NCI-H226 (cell line): ENCODE data around the gene DAB1.
A peak's percentile ranks its signal among the peaks of the same experiment; 100 is the strongest.

ENCODE experiments used
- DNase-seq: peaks from one replicate; pipeline ENCODE4 v3.0.0-alpha.2; 2015

Gene DAB1

GRCh38 chr1:57157818-57158603 is 265.8 kb downstream of the DAB1 start:
- no peak for DNase-seq

DNA sequence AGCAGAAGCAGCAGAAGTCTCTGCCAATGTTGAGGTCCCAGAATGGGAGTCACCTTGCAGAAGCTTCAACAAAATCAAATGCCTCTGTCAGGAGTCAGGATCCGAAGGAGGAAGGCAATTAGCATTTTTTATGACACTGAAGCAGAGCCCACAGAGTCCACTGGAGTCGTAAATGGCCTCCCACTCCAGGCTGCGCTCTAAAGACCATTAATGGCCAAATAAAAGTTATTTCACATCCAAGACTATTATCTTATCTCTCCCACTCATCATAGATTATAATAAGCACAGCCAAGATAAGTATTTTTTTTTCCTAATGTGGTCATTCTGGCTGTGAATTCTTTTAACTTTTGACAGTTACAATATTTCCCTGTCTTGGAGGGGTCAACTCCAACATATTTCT is 267.0 kb downstream of the DAB1 start:
- DNase-seq, result no peak

DNA sequence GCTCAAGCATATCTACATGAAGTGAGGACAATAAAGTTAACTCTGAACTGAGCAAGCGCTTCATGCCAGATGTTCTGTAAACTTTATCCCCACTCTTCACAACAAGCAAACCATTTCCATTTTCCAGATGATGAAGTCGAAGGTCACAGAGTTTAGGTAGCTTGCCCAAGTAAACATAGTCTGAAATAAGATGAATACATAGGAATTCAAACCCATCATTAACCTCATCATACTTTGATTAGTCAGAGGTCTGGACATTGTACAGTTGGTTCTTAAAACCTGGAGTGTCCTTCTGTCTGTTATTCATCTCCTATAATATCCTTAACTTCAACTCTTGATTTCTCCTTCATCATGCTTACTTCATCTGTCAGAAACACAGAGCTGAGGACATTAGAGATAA is 277.8 kb downstream of the DAB1 start:
- DNase-seq, result no peak

DNA sequence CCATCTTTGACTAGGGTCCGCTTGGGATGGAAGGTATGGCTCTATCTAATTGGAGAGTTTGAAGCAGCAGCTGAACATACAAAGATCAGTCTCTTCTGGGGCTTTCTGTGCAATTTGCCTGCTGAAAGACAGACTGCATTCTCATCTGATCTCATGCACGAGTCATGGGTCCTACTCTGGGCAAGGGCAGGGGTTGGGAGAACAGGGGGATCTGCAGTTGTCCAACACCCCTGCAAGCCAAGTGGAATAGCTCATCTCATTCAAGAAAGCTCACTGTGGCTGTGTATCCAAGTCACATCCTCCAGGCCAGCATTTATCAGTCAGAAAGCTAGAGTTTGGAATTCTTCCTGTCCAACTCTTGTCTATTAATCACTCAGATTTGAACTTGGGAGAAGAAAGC is 280.9 kb downstream of the DAB1 start:
- peak; percentile 56 for DNase-seq

GRCh38 chr1:57142169-57142568 is 281.7 kb downstream of the DAB1 start:
- DNase-seq, result no peak

GRCh38 chr1:57138432-57139078 is 285.3 kb downstream of the DAB1 start:
- no peak for DNase-seq

- DNase-seq, result no peak
Measured at GRCh38 chr1:57137980-57138379, 285.9 kb downstream of the DAB1 start.

GRCh38 chr1:57134803-57135202 is 289.1 kb downstream of the DAB1 start:
- DNase-seq, result no peak

DNA sequence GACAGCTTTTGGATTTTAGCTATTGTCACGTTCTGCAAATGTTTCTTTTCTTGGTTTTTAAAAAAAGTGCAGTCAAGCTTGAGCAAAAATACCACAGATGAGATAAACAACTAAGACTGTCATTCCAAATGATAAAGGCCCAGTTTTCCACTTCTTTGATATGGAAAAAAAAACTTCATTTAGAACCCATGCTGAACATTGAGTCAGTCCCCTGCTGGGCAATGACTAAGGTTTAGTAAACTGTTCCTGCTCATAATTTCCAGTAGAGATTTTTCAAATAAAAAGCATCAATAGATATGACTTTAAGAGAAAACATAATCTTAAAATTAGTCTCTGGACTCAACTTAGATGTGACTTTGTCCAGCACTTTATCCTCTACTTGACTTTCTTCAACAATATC is 290.2 kb downstream of the DAB1 start:
- peak; percentile 28 for DNase-seq

DNA sequence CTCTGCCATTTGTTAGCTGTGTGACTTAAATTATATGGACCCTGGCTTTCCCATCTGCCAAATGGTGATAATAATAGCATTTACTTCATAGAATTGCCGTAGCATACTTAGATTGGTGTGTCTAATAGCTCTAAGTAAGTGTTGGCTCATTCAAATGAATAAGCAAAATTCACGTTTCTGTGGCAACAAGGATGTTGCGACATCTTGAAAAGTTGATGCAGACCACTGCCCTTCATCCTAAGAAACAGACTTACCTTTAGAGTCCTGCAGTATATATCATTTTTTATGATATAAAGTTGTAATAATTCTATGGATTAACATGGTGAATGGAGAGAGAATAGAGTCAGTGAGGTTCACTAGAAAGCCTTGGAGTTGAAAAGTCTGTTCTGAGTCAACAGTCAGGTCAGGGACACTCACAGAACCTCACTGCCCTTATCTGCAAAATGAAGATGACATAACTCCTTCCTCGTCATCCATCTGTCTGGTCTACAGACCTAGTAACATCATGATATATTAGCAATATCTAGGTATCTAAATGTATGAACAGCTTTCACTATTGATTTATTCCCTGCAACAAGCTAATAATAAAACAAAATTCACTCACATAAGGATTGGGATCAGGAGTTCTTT is 290.8 kb downstream of the DAB1 start:
- peak; percentile 60 for DNase-seq

DNA sequence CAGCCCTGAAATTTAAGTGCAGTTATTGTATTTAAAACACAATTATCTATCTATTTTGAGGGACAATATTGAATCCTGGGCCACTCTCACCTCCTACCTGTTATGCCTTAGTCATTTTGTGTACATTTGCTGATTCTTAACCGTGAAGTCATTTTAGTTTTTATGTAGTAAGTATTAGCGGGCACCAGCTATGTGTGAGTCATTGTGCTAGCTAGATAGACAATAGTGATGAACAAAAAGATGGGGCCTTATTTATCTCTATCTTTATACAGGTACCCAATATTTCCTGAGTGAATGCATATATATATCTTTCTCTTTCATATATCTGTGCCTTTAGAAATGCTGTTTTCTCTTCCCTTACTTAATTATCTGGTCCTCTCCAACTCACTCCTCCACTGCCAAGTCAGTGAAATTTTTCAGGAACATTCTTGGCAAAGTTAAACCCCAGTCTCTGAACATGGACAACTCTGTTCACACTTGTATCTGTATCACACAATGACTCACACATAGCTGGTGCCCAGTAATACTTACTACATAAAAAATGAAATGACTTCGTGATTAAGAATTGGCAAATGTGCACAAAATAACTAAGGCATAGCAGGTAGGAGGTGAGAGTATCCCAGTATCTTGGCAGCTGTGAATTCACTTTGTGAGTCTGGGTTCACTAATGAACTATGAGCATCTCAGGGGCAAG is 292.0 kb downstream of the DAB1 start:
- peak; percentile 72 for DNase-seq

DNA sequence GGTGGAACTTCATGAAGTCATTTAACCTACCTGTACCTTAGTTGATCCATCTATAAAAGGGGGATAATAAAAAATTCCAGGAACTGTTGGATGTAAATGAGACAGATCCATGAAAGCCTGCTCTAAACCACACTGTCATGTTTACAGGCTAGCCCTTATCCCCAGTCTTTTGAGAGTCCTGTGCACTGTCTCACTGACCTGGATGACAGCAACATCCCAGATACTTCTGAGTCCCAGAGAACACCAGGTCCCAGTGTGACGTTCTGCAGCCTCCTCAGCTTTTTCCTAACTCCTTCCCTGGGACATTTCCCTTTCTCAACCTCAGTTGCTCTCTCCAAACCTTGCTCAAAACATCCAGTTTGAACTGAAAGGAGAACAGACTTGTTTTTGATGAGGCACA is 292.6 kb downstream of the DAB1 start:
- no peak for DNase-seq

GRCh38 chr1:57129865-57130264 is 294.0 kb downstream of the DAB1 start:
- DNase-seq, result no peak

GRCh38 chr1:57127976-57128375 is 295.9 kb downstream of the DAB1 start:
- no peak for DNase-seq

DNA sequence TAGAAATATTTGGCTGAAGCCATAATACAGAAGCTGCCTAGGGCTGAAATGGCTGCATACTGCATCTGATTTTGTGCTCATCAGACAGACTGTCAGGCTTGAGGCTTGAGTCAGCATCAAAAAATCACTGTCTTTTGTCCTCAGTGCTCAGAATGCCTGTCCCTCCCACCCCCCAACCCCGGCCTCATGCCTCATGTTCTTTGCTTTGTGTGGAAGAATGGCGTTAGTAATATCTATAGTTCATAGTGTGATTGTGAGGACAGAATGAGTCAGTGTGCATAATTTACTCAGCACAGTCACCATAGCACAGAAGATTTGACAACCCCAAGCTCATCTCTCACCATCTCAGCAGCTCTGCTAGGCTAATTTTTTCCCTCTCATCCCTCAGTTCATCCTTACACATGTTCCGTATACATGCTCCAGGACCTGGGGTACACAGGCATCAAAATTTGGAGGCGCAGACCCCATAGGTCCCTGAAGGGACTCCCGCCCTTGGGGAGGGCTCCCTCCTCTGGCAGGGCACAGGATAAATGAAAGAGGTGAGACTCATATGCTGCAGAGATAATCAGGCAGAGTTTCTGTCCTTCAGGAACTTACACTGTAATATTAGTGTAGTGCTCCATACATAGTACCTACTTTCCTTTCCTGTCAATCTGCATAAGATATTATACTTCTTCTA is 299.0 kb downstream of the DAB1 start:
- DNase-seq, result no peak

DNA sequence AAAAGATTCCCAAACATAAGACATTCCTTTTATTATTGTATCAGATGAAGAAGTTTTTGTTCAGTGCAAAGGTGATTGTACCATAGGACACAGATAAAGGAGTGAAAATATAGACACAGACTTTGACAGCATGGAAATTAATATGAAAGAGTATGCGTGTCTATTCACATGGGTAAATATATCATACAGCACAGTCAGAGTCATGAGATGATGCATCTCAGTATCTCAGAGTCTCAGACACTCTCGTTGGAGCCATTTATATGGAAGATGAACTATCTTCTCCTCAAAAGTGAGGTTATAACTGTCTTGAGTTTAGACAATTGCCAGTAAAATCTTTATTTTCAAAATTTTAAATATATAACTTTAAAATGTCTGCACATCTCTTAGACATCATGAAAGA is 299.7 kb downstream of the DAB1 start:
- DNase-seq, result no peak

GRCh38 chr1:57122031-57122430 is 301.8 kb downstream of the DAB1 start:
- peak; percentile 74 for DNase-seq

GRCh38 chr1:57118948-57119603 is 304.8 kb downstream of the DAB1 start:
- peak; percentile 46 for DNase-seq

GRCh38 chr1:57117753-57118152 is 306.1 kb downstream of the DAB1 start:
- DNase-seq, result no peak

DNA sequence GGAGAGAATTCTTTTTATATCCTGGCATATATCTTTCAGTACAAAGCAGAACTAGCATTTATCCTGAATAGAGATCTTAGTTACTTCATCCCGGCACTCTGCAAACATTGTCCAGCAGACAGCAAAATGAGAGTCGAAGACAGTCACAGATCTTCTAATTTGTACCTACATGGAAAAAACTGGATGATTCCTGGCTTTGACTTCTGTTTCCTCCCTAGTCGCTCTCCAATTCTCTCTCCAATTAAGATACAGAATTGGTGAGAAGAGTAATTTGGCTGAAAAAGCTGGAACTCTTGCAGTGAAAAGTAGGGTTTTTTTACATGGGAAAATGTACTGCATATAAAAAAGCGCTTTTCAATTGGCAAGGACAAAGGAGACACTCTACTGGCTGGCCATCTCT is 307.0 kb downstream of the DAB1 start:
- no peak for DNase-seq

- no peak for DNase-seq
Measured at GRCh38 chr1:57115030-57115614, 308.7 kb downstream of the DAB1 start.

DNA sequence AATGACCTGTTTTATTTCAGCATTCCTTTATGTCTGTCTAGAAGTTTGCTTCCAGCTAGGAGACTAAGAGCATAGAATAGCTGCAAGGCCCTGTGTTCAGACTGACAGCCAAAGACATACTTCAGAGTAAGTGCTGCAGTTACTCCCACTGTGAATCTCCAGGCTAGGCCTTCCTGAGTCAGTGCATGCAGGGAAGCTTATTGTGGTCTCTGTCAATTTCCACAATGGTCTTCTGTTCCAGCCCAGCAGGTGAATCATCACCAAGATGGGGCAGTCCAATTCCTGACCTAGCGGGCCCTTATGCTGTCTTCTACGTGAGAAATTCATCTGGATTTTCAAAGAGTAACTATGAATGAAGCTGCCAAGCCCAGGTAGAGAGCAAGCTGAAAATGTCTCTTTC is 311.7 kb downstream of the DAB1 start:
- peak; percentile 16 for DNase-seq
